SW480 (cell line): ENCODE measurements around the gene THOP1.

Source experiments
- DNase-seq: peaks from one replicate; pipeline ENCODE4 v3.0.0-alpha.2; 2016; ENCODE audit warnings: low spot score

Gene THOP1

DNA sequence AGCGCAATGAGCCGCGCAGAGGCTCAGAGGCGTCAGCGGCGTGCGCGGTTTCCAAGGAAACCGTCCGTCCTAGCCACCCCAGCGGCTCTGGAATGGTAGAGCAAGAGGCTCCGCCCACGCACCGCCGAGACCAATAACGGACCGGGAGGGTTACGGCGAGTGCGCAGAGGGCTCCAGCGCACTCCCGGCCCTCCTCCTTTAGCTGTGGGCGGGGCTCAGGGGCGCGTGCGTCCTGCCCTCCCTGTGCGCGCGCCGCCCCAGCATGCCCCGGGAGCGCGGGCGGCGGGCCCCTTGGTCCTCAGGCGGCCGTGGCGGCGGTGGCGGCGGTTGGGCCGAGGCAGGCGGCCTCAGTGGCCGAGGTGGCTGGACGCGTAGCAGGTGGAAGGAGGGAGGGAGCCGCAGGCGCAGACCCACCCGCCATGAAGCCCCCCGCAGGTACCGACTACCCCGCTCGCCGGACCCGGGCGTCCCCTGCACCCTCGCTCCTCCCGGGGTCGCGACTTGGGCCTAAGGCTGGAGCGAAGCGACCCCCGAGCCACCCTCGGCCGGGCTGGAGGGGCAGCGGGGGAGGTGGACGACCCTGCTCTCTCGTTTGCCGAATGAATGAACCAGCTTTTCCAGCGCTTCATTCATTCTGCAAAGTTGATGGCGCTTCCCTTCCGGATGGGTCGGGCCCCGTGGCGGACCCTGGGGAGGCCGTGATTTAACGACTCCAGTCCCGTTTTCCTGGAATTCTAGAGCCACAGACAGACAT lies at the start of gene THOP1:
THOP1 (plus strand) TSS at position 260 of the 754 bp plus-strand sequence; CDS start at position 420, 160 bp downstream.
- DNase-seq: peak; percentile 94

DNA sequence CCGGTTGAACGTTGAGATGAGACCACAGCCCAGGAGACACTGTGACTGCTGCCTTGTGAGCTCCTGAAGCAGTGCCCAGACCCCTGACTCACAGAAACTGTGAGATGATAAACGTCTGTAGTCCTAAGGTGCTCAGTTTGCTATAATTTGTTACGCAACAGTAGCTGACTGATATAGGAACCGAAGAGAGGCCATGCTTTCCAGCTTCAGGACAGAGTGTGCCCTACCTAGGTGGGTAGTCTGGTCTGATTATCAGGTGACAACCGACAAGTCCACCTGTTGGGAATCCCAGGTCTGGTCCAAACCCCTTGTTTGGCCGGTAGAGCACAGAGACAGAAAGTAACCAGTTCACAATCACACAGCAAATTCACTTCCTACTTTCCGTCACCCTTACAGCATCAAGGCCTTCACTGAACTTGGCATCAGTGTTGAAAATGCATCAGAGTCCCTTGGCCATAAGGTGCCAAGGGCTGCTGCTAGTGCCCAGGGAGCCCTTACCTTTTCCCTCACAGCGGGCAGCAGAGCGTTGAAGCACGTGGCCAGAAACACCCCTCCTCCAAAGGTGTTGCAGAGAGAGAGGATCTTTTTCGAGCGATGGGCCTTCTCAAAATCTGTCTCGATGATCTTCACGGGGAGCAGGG lies 48.6 kb upstream of the THOP1 start:
- no peak for DNase-seq

DNA sequence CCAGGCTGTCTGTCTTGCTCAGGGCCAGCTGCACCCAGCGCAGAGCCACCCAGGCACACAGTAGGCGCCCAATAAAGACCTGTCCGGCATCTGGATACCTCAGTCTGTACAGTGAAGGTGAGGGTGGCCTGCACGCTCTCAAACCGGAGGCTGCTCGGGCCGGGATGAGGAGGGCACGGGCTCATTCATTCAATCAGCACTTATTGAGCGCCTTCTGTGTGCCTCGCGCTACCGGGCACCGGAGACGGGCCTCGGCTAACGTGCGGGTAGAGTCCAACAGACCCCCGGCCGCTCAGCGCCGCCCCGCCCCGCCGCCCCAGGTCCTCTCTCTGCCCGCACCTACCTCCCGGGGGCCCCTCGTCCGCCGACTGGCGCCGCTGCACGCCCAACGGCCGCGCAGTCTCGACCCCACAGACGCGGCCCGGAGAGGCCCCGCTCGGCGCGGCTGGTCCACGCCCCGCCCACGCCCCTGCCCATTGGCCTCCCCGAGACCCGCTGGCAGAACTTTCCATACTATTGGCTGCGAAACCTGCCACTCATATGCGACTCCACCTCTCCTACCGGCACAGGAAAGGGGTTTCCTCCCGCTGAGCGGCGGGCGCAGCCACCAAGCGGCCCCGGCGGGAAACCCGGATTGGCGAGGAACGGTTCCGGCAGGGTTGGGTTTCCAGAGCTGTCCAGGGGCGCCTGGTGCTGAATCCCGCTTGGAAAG lies 45.5 kb upstream of the THOP1 start, which contains the start of gene SLC39A3:
SLC39A3 (minus strand) TSS at position 416 of the 712 bp plus-strand sequence. CDS start 2,760 bp downstream, outside the sequence.
- peak; percentile 91 for DNase-seq

DNA sequence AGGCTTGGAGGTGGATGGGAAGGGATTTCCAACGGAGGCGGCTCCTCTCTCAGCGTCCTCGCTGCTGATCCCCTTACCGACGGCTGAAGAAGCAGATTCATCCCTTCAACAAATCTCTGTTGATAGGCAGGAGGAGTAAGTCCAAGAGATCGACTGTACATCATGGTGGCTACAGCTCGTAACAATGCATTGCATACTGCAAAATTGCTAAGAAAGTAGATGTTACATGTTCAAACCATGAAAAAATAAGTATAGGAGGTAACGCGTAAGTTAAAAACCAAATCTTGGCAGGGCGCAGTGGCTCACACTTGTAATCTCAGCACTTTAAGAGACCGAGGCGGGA lies 45.0 kb upstream of the THOP1 start:
- no peak for DNase-seq

DNA sequence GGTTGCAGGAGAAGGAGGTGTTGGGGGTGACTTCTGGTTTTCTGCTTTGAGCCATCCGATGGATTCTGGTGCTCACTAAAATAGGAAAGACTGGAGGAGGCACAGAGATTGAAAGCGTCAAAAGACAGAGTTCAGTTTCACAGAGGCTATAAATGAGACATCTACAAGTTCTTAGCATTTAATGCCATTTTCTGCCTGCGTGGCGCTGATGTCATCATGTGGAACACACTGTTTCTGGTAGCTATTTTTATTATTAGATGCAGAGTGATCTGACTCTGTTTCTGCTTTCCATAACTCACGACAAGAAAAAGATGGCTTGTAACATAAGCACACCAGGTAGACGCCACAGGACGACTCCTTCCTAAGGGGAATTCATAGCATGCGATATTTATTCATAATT lies 42.2 kb upstream of the THOP1 start:
- no peak for DNase-seq

DNA sequence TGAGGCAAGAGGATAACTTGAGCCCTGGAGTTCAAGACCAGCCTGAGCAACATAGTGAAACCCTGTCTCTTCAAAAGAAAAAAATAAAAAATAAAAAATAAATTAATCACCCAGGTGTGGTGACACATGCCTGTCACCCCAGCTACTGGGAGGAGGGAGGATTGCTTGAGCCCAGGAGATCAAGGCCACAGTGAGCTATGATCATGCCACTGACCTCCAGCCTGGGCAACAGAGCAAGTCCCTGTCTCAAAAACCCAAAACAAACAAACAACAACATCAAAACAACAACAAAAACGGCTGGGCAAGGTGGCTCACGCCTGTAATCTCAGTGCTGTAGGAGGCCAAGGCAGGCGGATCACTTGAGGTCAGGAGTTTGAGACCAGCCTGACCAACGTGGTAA lies 41.2 kb upstream of the THOP1 start:
- no peak for DNase-seq

DNA sequence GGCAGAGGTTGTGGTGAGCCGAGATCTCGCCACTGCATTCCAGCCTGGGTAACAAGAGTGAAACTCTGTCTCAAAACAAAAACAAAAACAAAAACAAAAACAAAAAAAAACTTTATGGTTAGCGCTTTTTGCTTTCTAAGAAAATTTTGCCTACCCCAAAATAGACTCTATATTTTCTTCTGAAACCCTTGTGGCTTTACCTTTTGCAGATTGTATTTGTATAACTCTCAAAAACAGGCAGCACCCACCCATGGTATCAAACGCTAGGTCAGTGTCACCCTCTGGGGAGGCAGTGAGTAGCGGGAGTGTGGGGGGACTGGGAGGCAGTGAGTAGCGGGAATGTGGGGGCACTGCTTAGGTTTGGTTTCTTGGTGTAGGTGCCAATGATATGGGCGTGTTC lies 38.0 kb upstream of the THOP1 start:
- DNase-seq: no peak

DNA sequence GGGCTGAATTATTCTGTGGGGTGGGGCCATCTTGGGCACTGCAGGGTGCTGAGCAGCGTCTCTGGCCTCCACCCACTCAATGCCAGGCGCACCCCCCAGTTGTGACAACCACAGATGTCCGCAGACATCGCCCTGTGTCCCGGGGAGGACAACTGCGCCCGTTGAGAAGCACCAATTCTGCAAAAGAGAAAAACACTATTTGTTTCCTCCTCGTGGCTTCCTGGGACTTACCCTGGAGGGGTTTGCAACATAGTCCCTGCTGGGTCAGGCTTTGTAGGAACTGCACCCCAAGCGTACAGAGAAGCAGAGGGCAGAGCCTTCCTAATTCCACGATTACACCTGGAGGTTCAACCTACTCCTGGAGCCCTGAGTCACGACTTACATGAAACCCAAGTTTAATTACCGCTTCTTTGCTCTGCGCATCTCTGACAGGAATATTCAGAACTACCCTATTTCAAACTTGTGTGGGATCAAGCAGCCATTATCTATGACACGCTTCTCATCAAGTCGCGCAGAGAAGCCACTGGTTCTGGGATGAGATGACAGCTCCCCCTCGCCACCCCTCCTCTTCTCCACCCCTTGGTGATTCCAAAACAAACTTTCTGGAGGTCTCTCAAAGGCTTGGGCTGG lies 34.4 kb upstream of the THOP1 start:
- no peak for DNase-seq

DNA sequence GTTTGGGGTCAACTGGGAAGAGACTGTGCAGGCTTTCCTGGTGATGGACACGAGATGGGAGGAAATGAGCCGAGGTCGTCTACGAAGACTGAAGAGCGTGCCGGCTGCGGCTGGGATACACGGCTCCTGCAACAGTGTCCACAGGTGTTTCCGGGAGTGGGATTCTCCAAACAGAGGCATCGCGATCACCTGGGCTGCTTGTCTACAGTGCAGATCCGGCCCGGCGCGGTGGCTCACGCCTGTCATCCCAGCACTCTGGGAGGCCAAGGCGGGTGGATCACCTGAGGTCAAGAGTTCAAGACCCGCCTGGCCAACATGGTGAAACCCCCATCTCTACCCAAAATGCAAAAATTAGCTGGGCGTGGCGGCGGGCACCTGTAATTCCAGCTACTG lies 33.9 kb upstream of the THOP1 start:
- no peak for DNase-seq

- DNase-seq: no peak
Observed at GRCh38 chr19:2754659-2755447, 30.4 kb upstream of the THOP1 start.

DNA sequence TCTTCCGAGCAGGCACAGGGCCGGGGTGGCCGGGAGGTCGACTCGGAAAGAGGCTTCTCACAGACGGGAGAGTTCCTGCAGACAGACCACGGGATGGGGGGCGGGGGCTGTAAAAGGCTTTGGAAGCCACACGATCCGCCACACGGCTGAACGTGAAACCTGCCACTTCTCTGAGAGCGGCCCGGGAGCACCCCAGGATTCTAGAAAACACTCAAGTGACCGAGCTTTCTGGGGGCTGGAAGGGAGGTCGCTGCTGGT lies 29.9 kb upstream of the THOP1 start:
- DNase-seq: no peak

- DNase-seq: no peak
Observed at GRCh38 chr19:2755811-2756210, 29.5 kb upstream of the THOP1 start.

- no peak for DNase-seq
Observed at GRCh38 chr19:2756477-2756876, 28.8 kb upstream of the THOP1 start.

DNA sequence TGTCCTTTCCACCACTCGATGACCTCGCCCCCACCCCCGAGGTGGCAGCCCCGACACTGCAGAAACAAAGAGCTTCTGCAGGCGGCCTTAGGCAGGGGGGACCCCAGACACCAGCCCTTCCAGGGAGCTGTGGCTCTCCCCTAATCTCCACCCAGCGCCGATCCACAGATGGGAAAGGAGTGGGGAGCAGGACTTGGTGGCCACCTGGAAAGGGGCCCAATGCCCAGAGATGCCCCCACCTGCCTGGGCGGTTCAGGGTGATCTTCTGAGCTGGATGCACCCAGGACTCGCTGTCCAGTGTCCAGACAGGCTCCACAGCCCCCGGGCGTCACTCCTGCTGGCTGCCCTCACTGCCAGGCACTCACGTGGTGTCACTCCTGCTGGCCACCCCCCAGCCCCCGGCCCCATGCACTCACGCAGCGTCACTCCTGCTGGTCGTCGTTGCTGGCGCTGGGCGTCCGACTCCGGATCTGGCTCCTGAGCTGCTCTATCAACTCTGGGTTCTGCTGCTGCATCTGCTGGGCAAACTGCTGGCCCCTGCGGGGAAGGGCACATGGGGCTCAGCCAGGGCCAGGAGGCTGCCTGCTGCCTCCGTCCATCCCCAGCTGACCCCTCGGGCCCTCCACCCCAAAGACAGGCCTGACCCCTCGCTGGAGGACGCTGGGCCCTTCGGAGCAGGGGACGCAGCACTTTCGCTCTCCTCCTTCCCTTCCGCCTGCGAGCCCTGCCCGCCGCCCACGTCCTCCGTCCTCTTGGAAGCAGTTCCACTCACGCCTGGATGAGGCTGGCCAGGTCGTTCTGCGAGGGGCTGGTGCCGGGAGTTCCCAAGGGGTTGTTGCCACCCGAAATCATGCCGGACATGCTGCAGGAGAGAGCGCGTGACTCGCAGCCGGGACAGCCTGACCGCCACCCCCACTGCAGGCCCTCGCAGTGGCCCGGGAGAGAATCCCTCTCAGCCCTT lies 28.1 kb upstream of the THOP1 start:
- DNase-seq: no peak

DNA sequence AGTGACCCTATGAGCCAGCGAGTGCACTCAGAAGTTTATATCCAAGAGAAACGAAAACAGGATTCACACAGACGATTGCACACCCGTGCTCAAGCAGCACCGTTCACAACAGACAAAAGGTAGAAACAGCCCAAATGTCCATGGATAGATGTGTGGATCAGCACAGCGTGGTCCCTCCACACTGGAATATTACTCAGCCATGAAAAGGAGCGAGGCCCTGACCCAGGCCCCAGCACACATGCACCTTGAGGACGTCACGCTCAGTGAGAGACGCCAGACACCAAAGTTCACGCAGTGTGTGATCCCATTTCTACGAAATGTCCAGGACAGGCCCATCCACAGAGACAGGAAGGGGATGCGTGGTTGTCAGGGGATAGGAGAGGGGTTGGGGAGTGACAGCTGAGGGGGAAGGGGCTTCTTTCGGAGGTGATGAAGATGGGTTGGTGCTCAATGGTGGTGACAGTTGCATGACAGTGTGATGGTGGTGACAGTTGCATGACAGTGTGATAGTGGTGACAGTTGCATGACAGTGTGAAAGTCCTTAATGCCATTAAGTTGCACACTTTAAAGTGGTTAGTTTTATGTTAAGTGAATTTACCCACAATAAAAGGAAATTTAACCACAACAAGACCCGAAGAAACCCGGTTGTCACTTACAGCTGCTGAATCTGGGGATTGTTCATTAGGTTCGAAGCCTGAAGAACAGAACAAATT lies 26.5 kb upstream of the THOP1 start:
- peak; percentile 48 for DNase-seq

DNA sequence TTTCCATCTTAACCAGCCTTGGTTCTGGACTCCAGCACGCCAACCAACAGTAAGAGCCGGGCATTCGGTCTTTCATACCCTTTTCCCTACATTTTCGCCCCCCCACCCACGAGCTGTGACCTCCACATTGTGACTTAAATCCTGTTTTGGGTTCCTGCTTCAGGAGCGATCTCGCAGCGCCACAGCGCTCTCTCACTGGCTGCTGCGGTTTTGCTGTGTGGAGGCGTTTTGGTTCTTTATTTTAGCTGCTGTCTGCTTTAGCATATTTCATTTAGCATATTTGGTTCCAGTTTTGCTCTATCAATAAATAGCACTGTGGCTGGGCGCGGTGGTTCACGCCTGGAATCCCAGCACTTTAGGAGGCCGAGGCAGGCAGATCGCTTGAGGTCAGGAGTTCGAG lies 25.9 kb upstream of the THOP1 start:
- DNase-seq: no peak

GRCh38 chr19:2759965-2760364 lies 25.3 kb upstream of the THOP1 start:
- DNase-seq: no peak

DNA sequence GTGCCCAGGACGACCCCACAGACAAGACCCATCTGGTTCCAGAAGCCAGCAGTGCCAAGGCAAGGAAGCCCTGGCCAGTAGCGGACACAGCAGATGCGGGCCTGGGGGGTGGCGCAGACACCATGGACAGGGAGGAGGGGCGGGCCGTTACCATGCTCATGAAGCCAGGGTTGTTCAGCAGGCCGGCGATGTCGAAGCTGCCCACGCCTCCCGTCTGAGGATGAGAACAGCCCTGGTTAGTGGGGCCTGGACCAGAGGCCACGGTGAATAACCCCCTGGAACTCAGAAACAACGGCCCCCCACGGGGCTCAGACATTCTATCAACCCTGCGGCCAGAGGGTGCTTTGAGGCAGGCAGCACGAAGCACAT lies 24.0 kb upstream of the THOP1 start:
- DNase-seq: no peak

DNA sequence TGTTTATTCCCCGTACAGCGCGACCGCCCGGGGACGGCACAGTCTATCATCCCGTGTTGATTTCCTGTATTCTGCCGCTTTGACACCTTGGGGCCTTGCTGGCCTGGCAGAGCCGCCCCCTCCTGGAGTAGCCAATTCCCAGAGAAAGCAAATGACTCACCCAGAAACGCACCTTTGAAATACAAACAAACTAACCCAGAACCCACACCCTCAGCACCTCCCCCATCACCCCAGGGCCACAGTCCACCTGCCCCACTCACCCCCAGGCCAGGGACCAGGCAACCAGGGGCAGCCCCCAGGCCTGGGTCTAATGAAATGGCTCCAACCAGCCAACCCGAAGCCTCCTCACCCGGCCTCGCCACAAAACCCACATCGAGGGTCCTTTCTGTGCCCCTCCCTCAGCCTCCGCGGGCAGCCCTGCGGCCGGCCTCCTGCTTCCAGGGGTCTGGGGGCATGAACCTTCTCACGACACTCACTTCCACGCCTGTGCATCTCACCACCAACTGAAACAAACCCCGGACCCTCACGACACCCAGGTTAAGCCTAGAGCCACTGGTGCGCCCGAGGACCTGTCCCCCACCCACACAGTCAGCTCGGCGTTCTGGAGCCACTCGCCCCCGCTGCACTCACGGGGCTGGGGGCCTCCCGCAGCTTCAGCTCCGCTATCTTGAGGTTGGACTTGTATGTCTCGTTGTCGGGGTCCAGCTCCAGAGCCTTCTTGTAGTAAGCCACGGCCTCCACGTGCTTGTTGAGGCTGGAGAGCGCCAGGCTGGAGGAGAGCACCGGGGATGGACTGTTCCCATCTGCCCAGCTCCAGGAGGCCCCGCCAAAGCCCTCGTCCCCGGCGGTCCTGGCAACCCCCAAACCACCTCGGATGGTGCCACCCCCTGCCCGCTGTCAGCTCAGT lies 23.2 kb upstream of the THOP1 start:
- DNase-seq: no peak
